ENCODE measurements around the gene RNF220. TPM values are rescaled to one million over a fixed set of nuclear protein-coding genes. Genes with fewer than 3 reads are reported as not detected.

Gene RNF220
- total RNA-seq, 1 experiment from 2014 or later = 128 TPM

- no peak for TF ChIP-seq ZNF423 (CRISPR knock-in tag; IDR thresholded peaks at IDR 0.05)
- TF ChIP-seq GTF2I (CRISPR knock-in tag; conservative IDR thresholded peaks at IDR 0.05) = no peak
- no peak for TF ChIP-seq AR (CRISPR knock-in tag; IDR thresholded peaks at IDR 0.05)
Observed at GRCh38 chr1:44678120-44678519, 273.1 kb downstream of the RNF220 start (continued).

- H3K27me3 Mint-ChIP-seq (ENCODE audit: low read depth) = no peaks in the 10 kb centered on the region
- ChIA-PET CTCF (no interaction called here), POLR2A (no interaction called here)
- no peak overlapping the region for H3K27ac Mint-ChIP-seq
- DNase-seq (ENCODE audit: low spot score) = no peak
- ATAC-seq = no peak
- no peak overlapping the region for H3K4me3 Mint-ChIP-seq
- H3K4me1 Mint-ChIP-seq = peaks cover 23% of the 10 kb centered on the region
- H3K9me3 Mint-ChIP-seq = no peaks in the 10 kb centered on the region
- no peak for TF ChIP-seq ZNF138 (CRISPR knock-in tag; conservative IDR thresholded peaks at IDR 0.05)
- TF ChIP-seq ERG (CRISPR knock-in tag; IDR thresholded peaks at IDR 0.05) = no peak
- no peak for TF ChIP-seq E2F1 (CRISPR knock-in tag; IDR thresholded peaks at IDR 0.05)
- no peak for TF ChIP-seq USF2 (CRISPR knock-in tag; IDR thresholded peaks at IDR 0.05)
- H3K36me3 Mint-ChIP-seq = 0 out of 2 replicates have a peak, but pooled peaks cover 5% of the 10 kb centered on the region
Observed at GRCh38 chr1:44678626-44679025, 273.6 kb downstream of the RNF220 start.

GRCh38 chr1:44679468-44679867 is 274.4 kb downstream of the RNF220 start:
- Mint-ChIP-seq H3K4me3 (no peak overlapping the region), H3K27ac (no peak overlapping the region), H3K36me3 (0 out of 2 replicates have a peak, but pooled peaks cover 5% of the 10 kb centered on the region), H3K9me3 (no peaks in the 10 kb centered on the region), H3K27me3 (ENCODE audit: low read depth) (no peaks in the 10 kb centered on the region), H3K4me1 (peaks cover 26% of the 10 kb centered on the region)
- DNase-seq (ENCODE audit: low spot score) (no peak), ATAC-seq (no peak)
- TF ChIP-seq CREB1 (CRISPR knock-in tag; IDR thresholded peaks at IDR 0.05) (no peak), SOX15 (CRISPR knock-in tag; IDR thresholded peaks at IDR 0.05) (no peak), MYBL2 (CRISPR knock-in tag; IDR thresholded peaks at IDR 0.05) (no peak), JUN (CRISPR knock-in tag; IDR thresholded peaks at IDR 0.05) (no peak), SP1 (CRISPR knock-in tag; conservative IDR thresholded peaks at IDR 0.05) (no peak), TEAD4 (CRISPR knock-in tag; IDR thresholded peaks at IDR 0.05) (no peak), ZNF263 (CRISPR knock-in tag; IDR thresholded peaks at IDR 0.05; ENCODE audit: low read depth) (no peak), USF1 (CRISPR knock-in tag; IDR thresholded peaks at IDR 0.05) (no peak), ATF1 (CRISPR knock-in tag; IDR thresholded peaks at IDR 0.05) (no peak)
- POLR2A ChIA-PET = no interaction called here
- CTCF ChIA-PET = no interaction called here

All from WTC11 (cell line).